ENCODE data around the gene RUNX3.

The RUNX3 gene

DNA sequence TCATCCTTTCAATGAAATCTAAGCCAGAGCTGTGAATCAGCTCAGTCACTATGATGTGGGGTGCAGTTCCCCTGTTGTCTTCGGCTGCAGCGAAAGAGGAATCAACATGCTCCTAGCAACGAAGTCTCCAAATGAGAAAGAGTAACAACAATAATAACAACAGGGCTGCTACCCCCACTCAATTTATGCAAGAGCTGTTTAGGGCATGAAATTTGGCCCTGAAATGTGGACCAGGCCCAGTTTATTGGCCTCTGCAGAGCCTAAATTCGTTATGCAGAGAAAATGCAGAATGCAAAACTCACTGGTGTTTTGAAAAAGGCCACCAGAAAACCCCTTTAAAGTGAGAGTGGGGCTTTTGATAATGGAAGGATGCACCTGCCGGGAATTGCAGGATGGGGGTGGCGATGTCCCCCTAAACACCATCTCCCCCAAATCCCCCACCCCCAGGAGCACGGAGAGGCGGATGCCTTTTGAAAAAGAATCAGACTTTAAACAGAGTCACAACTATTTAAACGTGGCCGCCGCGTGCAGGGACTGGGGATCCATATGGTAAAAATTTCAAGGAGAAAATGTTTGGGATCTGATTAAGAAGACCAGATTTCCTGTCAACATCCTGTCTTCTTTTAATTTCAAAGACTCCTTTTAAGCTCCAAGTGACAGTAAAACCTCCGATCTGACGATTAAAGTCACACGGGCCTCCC, 1.9 kb downstream of the RUNX3 start:
- no peaks in the 10 kb centered on the region for H3K9me3 ChIP-seq (ENCODE audit: control insufficient read depth, insufficient read depth, low read depth, low read length)
- H3K4me3 ChIP-seq (ENCODE audit: low read depth, low read length), result no peak overlapping the region
- ChIA-PET POLR2A (no interaction called here), CTCF (interaction anchor here (0.6 kb wide), 2 partner anchors 14 to 50 kb away, joined by 3 to 4 read pairs; no protein-coding TSS in a partner anchor)
- peaks cover 0 to 5% of the 10 kb centered on the region in 2 experiments; a peak in 1 of 3 replicates for H3K36me3 ChIP-seq (ENCODE audit: control insufficient read depth in 2 of 2, insufficient read depth in 1 of 2, low read length in 2 of 2)
- no peak overlapping the region for H3K27ac ChIP-seq (ENCODE audit: extremely low read depth, low read depth, low read length)
- peaks cover 3% of the 10 kb centered on the region; the same call in 1 of the 2 replicates for H3K4me1 ChIP-seq (ENCODE audit: control insufficient read depth, insufficient read depth, low read length)
- TF ChIP-seq ZNF292 (tag by site-specific recombination; IDR thresholded peaks at IDR 0.05; ENCODE audit: borderline replicate concordance, low read depth), result no peak
- no peak for TF ChIP-seq ZNF184 (tag by site-specific recombination; IDR thresholded peaks at IDR 0.05)
- no peak for TF ChIP-seq ZNF133 (tag by site-specific recombination; IDR thresholded peaks at IDR 0.05)
- no peak for TF ChIP-seq WT1 (tag by site-specific recombination; IDR thresholded peaks at IDR 0.05)
- no peak for TF ChIP-seq SALL2 (tag by site-specific recombination; IDR thresholded peaks at IDR 0.05; ENCODE audit: borderline replicate concordance)
- TF ChIP-seq IKZF3 (tag by site-specific recombination; IDR thresholded peaks at IDR 0.05), result no peak
- no peak for TF ChIP-seq ZNF624 (tag by site-specific recombination; IDR thresholded peaks at IDR 0.05)
- no peak for TF ChIP-seq ZNF121 (tag by site-specific recombination; IDR thresholded peaks at IDR 0.05)
- no peak for TF ChIP-seq ZNF140 (tag by site-specific recombination; IDR thresholded peaks at IDR 0.05)
- TF ChIP-seq GLI2 (tag by site-specific recombination; IDR thresholded peaks at IDR 0.05; ENCODE audit: borderline replicate concordance, low read depth), result no peak
- no peak for TF ChIP-seq ZNF366 (tag by site-specific recombination; conservative IDR thresholded peaks at IDR 0.05)
- no peak for TF ChIP-seq ZEB2 (tag by site-specific recombination; IDR thresholded peaks at IDR 0.05)
- TF ChIP-seq RBAK (tag by site-specific recombination; IDR thresholded peaks at IDR 0.05), result no peak
- TF ChIP-seq ZNF76 (tag by site-specific recombination; IDR thresholded peaks at IDR 0.05; ENCODE audit: borderline replicate concordance, low read depth), result no peak
- TF ChIP-seq ZNF701 (tag by site-specific recombination; IDR thresholded peaks at IDR 0.05), result no peak
- no peak for TF ChIP-seq ZNF155 (tag by site-specific recombination; IDR thresholded peaks at IDR 0.05)
- no peak for TF ChIP-seq ZBTB7A (tag by site-specific recombination; IDR thresholded peaks at IDR 0.05; ENCODE audit: low read depth)
- TF ChIP-seq ZNF792 (tag by site-specific recombination; IDR thresholded peaks at IDR 0.05), result no peak
- TF ChIP-seq REPIN1 (tag by site-specific recombination; IDR thresholded peaks at IDR 0.05; ENCODE audit: low read depth), result no peak

- ChIA-PET CTCF (interaction anchor here (0.6 to 0.7 kb wide), 5 partner anchors 9 to 254 kb away, joined by 3 to 4 read pairs (median 3); no protein-coding TSS in a partner anchor), POLR2A (interaction anchor here (0.6 kb wide), 1 partner anchor 192 kb away, joined by 4 read pairs; no protein-coding TSS in a partner anchor)
- peaks cover 3% of the 10 kb centered on the region; the same call in 1 of the 2 replicates for H3K4me1 ChIP-seq (ENCODE audit: control insufficient read depth, insufficient read depth, low read length)
- TF ChIP-seq GFI1B (tag by site-specific recombination; IDR thresholded peaks at IDR 0.05) (no peak), ZSCAN30 (tag by site-specific recombination; IDR thresholded peaks at IDR 0.05) (no peak), SP7 (tag by site-specific recombination; IDR thresholded peaks at IDR 0.05) (no peak), ZSCAN4 (tag by site-specific recombination; IDR thresholded peaks at IDR 0.05) (no peak), ZNF513 (tag by site-specific recombination; IDR thresholded peaks at IDR 0.05) (no peak), ZNF239 (tag by site-specific recombination; IDR thresholded peaks at IDR 0.05) (no peak), ZNF560 (tag by site-specific recombination; IDR thresholded peaks at IDR 0.05; ENCODE audit: borderline replicate concordance) (no peak), ZSCAN23 (tag by site-specific recombination; IDR thresholded peaks at IDR 0.05) (no peak), ZNF677 (tag by site-specific recombination; IDR thresholded peaks at IDR 0.05) (no peak), ZNF2 (tag by site-specific recombination; IDR thresholded peaks at IDR 0.05) (no peak), ZNF645 (tag by site-specific recombination; IDR thresholded peaks at IDR 0.05) (no peak), ZNF626 (tag by site-specific recombination; IDR thresholded peaks at IDR 0.05) (no peak), GLIS2 (tag by site-specific recombination; IDR thresholded peaks at IDR 0.05) (no peak), SALL2 (tag by site-specific recombination; IDR thresholded peaks at IDR 0.05; ENCODE audit: borderline replicate concordance) (no peak)
Observed at GRCh38 chr1:24927473-24927872, 2.6 kb downstream of the RUNX3 start.

More at GRCh38 chr1:24927473-24927872, 2.6 kb downstream of the RUNX3 start:
- Histone ChIP-seq H3K4me3 (ENCODE audit: low read depth, low read length) (no peak overlapping the region), H3K36me3 (ENCODE audit: control insufficient read depth in 2 of 2, insufficient read depth in 1 of 2, low read length in 2 of 2) (peaks cover 0 to 5% of the 10 kb centered on the region in 2 experiments; a peak in 1 of 3 replicates), H3K9me3 (ENCODE audit: control insufficient read depth, insufficient read depth, low read depth, low read length) (no peaks in the 10 kb centered on the region), H3K27ac (ENCODE audit: extremely low read depth, low read depth, low read length) (no peak overlapping the region)

All from HEK293 (cell line).